Measurements from ENCODE around the gene ADAM10. TPM values are rescaled to one million over a fixed set of nuclear protein-coding genes. Genes with fewer than 3 reads are reported as not detected.
A peak's percentile ranks its signal among the peaks of the same experiment; 100 is the strongest.

ADAM10 gene
- total and polyA plus RNA-seq, 8 donors: 5.8 to 159 (median 17.2) TPM

GRCh38 chr15:58629625-58630024 lies 119.9 kb downstream of the ADAM10 start:
- DNase-seq: no peak
- H3K9me3 ChIP-seq: no peaks in the 10 kb centered on the region
- H3K4me3 ChIP-seq: no peak overlapping the region
- peaks cover 10 to 33% (median 22%) of the 10 kb centered on the region in 4 donors for H3K4me1 ChIP-seq
- TF ChIP-seq EP300 (IDR thresholded peaks at IDR 0.05): no peak
- no peak for TF ChIP-seq POLR2AphosphoS5 (IDR thresholded peaks at IDR 0.05)
- no peak for TF ChIP-seq POLR2A (IDR thresholded peaks at IDR 0.05)
- TF ChIP-seq CTCF (IDR thresholded peaks at IDR 0.05): no peak
- H3K27ac ChIP-seq: no peak overlapping the region
- intact Hi-C loops (cut with DNase I; ENCODE audit: low total_unique reads): no loop called here
- 88 to 95% (median 94%) methylated on average over 6 of the region's 6 CpGs for WGBS, 5 donors
- H3K27me3 ChIP-seq: no peaks in the 10 kb centered on the region
- H3K36me3 ChIP-seq: peaks cover 3 to 26% (median 16%) of the 10 kb centered on the region in 4 donors

GRCh38 chr15:58628206-58628947 lies 121.1 kb downstream of the ADAM10 start:
- 36 to 53% (median 41%) methylated on average over 3 of the region's 3 CpGs for WGBS, 5 donors
- Histone ChIP-seq H3K9me3 (no peaks in the 10 kb centered on the region), H3K4me1 (peaks cover 10 to 33% (median 22%) of the 10 kb centered on the region in 4 donors), H3K36me3 (peaks cover 3 to 26% (median 19%) of the 10 kb centered on the region in 4 donors), H3K27me3 (no peaks in the 10 kb centered on the region), H3K4me3 (peak overlapping the region in 3 of 4 donors; percentile 26 to 31 (median 29)), H3K27ac (peak overlapping the region; percentile 62 to 80 (median 68))
- intact Hi-C loops (cut with DNase I; ENCODE audit: low total_unique reads): no loop called here
- TF ChIP-seq CTCF (IDR thresholded peaks at IDR 0.05) (no peak), EP300 (IDR thresholded peaks at IDR 0.05) (no peak), POLR2A (IDR thresholded peaks at IDR 0.05) (no peak), POLR2AphosphoS5 (IDR thresholded peaks at IDR 0.05) (no peak)
- DNase-seq: peak in 1 of 2 donors; percentile 12

GRCh38 chr15:58627701-58628100 lies 121.8 kb downstream of the ADAM10 start:
- Histone ChIP-seq H3K4me1 (peaks cover 10 to 28% (median 19%) of the 10 kb centered on the region in 4 donors), H3K4me3 (no peak overlapping the region), H3K9me3 (no peaks in the 10 kb centered on the region), H3K27ac (peak overlapping the region in 4 of 5 donors; percentile 62 to 80 (median 68)), H3K36me3 (peaks cover 3 to 26% (median 19%) of the 10 kb centered on the region in 4 donors), H3K27me3 (no peaks in the 10 kb centered on the region)
- 3 to 13% (median 6%) methylated on average over 1 of the region's 1 CpG for WGBS, 5 donors
- intact Hi-C loops (cut with DNase I; ENCODE audit: low total_unique reads): no loop called here
- TF ChIP-seq POLR2A (IDR thresholded peaks at IDR 0.05) (no peak), POLR2AphosphoS5 (IDR thresholded peaks at IDR 0.05) (no peak), EP300 (IDR thresholded peaks at IDR 0.05) (no peak), CTCF (IDR thresholded peaks at IDR 0.05) (no peak)
- DNase-seq: peak in 1 of 2 donors; percentile 12

- TF ChIP-seq EP300 (IDR thresholded peaks at IDR 0.05) (no peak), POLR2AphosphoS5 (IDR thresholded peaks at IDR 0.05) (no peak), POLR2A (IDR thresholded peaks at IDR 0.05) (no peak), CTCF (IDR thresholded peaks at IDR 0.05) (no peak)
- WGBS, 5 donors: 80 to 86% (median 85%) methylated on average over 2 of the region's 2 CpGs
- peak overlapping the region in 1 of 5 donors; percentile 69 for H3K27ac ChIP-seq
- H3K27me3 ChIP-seq: no peaks in the 10 kb centered on the region
- peaks cover 3 to 25% (median 19%) of the 10 kb centered on the region in 4 donors for H3K36me3 ChIP-seq
- peaks cover 10 to 24% (median 18%) of the 10 kb centered on the region in 4 donors for H3K4me1 ChIP-seq
- H3K9me3 ChIP-seq: no peaks in the 10 kb centered on the region
- H3K4me3 ChIP-seq: no peak overlapping the region
- intact Hi-C loops (cut with DNase I; ENCODE audit: low total_unique reads): no loop called here
- DNase-seq: no peak
Observed at GRCh38 chr15:58627046-58627445, 122.5 kb downstream of the ADAM10 start.

All from stomach (tissue), 9 donors.